DMS79 (cell line): ENCODE data around the gene OR2T3.
"Not testable (repeated sequence)": the region's sequence is repeated elsewhere in the genome, so short reads cannot be mapped to it uniquely, and the experiment has no call there.

Experiments
- DNase-seq: peaks from one replicate; lab custom pipeline; 2025; lab: John Stamatoyannopoulos, UW

Gene OR2T3

DNA sequence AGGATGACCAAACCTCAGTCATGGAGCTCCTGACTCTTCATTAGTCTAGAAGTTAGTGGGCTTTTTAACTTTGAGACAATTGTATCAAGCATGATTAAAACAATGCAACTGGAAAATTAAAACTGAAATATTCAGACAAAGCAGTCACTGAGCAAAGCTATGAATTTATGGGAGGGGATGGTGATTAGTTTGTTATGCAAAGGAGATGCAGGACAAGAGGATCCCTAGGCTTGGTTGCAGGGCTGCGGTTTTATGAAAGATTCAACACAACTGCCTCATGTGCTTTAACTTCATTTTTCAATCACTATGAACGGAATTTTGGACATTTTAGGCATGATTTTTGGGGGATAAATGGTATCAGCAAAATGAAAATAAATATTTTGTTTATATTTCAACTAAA is 1.0 kb upstream of the OR2T3 start:
- not testable (repeated sequence) for DNase-seq

DNA sequence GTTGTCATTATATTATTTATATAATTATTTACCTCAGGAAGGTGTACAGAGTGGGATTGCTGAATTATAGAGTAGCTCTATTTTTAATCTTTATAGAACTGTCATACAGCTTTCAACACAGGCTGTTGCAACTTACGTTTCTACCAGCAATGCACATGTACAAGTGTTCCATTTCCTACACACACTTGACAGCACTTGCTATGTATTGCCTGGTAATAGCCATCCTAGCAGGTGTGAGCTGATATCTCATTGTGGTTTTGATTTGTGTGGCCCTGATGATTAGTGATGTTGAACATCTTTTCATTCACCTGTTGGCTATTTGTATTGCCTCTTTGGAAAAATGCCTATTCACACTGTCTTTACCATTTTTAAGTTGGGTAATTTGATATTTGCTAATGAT is 2.5 kb downstream of the OR2T3 start:
- DNase-seq: not testable (repeated sequence)

DNA sequence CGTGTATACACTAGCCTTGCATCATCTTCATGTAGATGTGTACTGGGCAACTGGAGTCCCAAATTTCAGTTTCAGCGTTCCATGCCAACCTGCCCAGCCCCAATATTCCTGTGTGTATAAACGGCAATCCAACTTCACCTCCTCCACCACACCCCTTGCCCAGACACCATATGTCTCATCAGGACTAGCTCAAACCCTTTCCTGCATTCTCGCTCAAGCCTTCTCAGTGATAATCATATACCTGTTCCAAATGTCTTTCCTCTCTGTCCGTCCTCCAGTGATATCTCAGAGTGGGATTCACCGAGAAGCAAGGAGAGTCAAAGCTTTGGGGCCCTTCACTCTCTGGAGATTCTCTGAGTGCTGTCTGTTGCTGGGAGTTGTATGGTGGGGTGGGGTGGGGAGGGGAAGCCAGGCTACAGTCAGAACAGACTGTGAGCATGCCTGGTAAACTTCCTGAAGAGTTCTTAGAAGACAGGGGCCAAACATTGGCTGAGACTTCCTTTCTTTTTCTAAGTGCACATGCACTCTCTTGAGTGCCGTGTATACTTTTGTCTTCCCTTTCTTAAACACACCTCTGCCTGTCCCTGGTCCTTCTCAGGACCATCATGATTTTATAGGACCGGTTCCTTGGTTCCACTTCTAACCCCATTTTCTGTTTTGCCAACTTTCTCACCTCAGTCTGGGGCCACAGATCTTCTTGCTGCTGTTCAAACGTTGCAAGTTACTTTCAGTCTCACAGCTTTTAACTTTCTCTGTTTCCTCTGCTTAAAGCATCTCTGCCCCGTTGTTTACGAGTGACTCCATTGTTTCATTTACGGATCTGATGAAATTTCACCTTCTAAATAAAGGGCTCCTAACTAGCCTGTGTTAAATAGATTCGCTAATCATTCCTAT is 8.8 kb downstream of the OR2T3 start:
- DNase-seq: not testable (repeated sequence)

DNA sequence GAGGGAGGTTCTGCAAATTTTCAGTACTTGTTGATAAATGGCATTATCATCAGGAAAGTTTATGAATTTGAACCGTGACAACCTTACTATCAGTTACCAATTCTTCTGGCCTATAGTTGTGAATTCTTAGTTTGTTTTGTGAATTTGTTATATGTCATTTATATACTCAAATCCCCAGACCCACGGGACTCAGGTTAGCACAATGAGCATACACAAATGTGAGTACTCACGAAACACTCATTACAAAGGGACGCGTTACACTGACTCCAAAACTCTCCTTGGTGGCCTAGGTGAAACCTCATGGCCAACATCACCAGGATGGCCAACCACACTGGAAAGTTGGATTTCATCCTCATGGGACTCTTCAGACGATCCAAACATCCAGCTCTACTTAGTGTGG is 15.1 kb downstream of the OR2T3 start, which contains the start of gene OR2T5:
TSS of gene OR2T5 (plus strand) at position 301 of the 400 bp plus-strand sequence. CDS start at position 301, 0 bp downstream.
- DNase-seq: not testable (repeated sequence)

GRCh38 chr1:248496661-248497060 is 23.5 kb downstream of the OR2T3 start:
- not testable (repeated sequence) for DNase-seq

- not testable (repeated sequence) for DNase-seq
Measured at GRCh38 chr1:248500305-248501035, 27.3 kb downstream of the OR2T3 start.

DNA sequence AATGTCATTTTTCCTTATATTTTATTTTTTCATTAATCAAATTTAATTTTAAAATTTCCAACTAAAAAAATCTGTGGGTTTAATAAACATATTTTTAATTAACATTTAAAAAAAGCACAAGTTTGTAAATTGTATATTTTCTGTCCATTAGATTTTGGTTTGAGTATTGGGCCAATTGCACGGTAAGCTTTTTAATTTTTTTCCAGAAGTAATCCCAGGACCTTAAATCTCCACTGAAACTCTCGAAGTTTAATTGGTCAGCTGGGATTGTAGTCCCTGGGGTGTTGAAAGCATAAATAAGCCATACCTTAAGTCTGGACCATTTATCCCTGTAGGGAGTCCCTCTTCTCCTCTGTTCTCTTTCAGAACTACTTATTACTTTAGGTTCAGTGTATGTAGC is 34.6 kb downstream of the OR2T3 start, which contains the start of gene OR2G6:
TSS of gene OR2G6 (plus strand) at position 301 of the 400 bp plus-strand sequence. CDS start 13,574 bp downstream, outside the sequence.
- DNase-seq: not testable (repeated sequence)

DNA sequence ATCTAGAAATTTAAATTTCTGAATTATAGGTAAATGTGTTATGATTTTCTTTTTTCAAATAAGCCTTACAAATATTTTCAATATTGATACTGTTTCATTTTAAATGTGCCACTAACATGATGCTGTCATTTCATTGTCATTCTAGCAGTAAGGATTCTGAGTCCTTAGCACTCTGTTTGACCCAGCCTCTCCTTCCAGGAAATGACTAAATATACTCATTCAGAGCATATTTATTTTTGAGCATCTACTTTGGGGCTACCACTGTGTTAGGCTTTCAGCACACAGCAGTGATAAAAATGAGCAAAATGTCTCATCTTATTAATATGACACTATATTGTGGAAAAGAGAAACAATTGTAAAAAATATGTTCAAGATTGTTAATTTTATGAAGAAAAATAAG is 37.1 kb downstream of the OR2T3 start:
- DNase-seq: not testable (repeated sequence)

GRCh38 chr1:248521856-248522255 is 48.7 kb downstream of the OR2T3 start:
- no peak for DNase-seq
